HCEC 1CT (cell line): ENCODE data around the gene C1orf141.
"Not testable (repeated sequence)": the region's sequence is repeated elsewhere in the genome, so short reads cannot be mapped to it uniquely, and the experiment has no call there.

Experiments
- DNase-seq: peaks from one replicate; pipeline ENCODE4 v3.0.0-alpha.2; 2017

The C1orf141 gene

DNA sequence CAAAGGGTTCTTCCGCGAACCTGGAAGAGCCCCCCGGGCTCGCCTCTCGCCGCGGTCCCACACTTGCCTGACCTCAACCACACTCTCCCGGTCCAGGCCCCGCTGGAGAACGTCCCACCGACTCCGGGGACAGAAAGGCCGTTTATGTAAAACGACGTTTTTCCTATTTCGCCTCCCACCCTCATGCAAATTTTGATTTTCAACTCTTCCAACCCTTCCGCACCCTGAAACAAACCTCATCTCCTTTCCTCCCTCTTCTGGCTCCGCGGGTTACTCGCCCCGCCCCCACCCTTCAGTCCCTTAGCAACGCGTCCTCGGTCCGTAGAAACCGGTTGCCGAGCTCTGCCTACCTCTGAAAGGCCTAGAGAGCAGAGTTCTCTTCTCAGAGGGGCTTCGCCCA is at the start of gene C1orf141:
C1orf141 (minus strand) TSS at position 276 of the 400 bp plus-strand sequence. CDS start 7,730 bp downstream, outside the sequence.
- no peak for DNase-seq

- DNase-seq = no peak
Observed at GRCh38 chr1:67175530-67176087, 40.8 kb upstream of the C1orf141 start.

- DNase-seq = no peak
Observed at GRCh38 chr1:67174716-67175284, 40.0 kb upstream of the C1orf141 start.

GRCh38 chr1:67173988-67174387 is 39.2 kb upstream of the C1orf141 start:
- DNase-seq = no peak

- no peak for DNase-seq
Observed at GRCh38 chr1:67171978-67172377, 37.2 kb upstream of the C1orf141 start.

DNA sequence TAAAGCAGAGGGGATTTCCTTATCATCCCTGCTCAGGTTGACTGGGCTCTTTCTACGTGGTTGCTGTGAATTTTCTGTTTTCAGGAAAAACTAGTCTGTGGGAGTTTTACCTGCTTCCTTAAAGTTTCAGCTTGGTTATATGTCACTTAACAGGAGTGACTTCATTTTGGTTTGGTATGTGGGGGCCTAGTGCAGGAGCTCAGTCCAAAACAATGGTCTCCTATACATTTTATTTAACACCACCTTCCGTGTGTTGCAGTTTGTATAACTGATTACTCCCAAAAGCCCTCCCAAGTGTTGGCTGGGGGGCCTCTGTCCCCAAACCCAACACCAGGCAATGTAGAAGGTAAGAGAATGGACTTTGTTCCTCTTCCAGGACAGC is 36.8 kb upstream of the C1orf141 start:
- DNase-seq = no peak

DNA sequence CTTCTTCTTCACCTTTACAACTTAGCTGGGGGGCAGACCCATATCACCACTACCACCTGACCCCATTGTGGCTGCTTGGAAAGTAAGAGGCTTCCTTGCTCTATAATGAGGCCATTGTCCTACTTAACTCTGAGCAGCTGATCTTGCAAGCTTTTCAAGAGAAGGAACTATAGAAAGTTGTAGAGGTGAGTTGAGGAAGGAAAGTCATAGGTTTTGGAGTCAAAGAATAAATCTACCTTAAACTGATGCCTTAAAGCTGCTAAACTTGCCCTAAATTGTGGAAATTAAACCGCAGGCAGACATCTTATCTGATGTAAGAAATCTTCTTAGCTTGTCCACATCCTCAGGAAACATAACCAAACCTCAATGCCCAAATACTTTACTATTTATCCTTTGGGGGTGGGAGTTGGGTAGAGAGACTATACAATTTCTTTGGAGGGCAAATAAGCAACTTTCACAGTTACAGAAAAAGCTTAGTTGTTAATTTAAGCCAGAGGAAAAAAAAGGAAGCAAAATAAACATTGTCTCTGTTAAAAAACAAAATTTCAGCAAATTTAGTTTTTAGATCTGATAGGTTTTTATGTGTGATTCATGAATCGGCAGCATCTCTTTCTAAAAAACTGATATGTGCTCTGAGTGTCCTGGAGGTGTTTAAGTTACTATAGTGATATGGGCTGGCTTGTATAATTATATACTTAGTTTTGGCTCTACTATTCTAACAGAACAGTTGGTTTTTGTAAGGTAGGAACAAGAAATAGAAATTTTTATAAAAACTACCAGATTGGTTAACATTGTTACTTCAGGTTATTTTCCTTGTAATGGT is 36.2 kb upstream of the C1orf141 start:
- no peak for DNase-seq

DNA sequence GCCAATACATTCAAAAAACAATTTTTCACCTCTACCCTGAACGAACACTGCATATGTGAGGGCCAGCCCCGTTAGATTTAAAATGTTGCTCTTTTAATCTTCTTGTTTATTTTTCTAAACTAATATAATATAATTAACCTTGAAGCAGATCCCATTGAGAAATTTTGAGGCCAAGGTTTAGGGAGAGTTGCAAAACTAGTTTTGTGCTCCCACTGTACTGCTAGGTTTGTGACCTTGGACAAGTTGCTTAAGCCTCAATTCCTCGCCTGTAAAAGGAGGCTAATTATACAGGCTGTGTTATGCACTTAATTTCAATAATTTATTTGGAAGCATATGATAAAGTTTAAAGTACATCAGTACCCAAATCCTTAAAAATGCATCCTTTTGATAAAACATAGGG is 35.2 kb upstream of the C1orf141 start:
- DNase-seq = no peak

GRCh38 chr1:67169496-67169895 is 34.7 kb upstream of the C1orf141 start:
- DNase-seq = no peak

- no peak for DNase-seq
Observed at GRCh38 chr1:67166196-67166595, 31.4 kb upstream of the C1orf141 start, which contains the start of gene IL23R. Gene IL23R, plus strand, starts transcription at chr1:67166454. Its CDS starts 1,667 bp downstream, at chr1:67168121.

- DNase-seq = no peak
Observed at GRCh38 chr1:67165468-67166041, 30.8 kb upstream of the C1orf141 start.

DNA sequence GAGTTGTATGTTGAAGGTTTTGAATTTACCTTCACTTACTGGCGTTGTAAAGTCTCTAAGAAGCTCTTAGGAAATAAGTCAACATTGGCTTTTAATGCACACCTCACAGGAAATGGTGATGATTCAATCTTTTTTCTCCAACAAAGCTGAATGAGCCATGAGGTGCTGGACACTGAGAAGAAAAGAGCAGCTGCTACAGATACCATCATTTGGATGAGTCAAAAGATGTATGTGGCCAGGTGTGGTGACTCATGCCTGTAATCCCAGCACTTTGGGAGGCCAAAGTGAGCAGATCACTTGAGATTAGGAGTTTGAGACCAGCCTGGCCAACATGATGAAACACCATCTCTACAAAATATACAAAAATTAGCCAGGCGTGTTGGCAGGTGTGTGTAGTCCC is 28.2 kb upstream of the C1orf141 start:
- peak; percentile 42 for DNase-seq

DNA sequence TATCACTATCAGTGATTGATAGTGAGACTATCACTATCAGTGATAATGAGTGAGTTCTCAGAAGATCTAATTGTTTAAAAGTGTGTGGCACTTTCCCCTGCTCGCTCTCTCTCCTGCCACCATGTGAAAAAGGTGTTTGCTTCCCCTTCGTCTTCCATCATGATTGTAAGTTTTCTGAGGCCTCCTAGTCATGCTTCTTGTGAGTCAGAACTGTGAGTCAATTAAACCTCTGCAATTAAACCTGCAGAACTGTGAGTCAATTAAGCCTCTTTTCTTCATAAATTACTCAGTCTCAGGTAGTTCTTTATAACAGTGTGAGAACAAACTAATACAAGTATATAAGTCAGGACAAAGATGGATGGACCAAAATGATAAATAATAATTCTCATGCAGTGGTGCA is 24.5 kb upstream of the C1orf141 start:
- DNase-seq = no peak

- DNase-seq = no peak
Observed at GRCh38 chr1:67158401-67158800, 23.6 kb upstream of the C1orf141 start.

GRCh38 chr1:67150931-67151330 is 16.2 kb upstream of the C1orf141 start:
- DNase-seq = no peak

GRCh38 chr1:67149179-67149770 is 14.5 kb upstream of the C1orf141 start:
- DNase-seq = peak; percentile 84

- DNase-seq = peak; percentile 39
Observed at GRCh38 chr1:67148516-67149178, 13.9 kb upstream of the C1orf141 start.

DNA sequence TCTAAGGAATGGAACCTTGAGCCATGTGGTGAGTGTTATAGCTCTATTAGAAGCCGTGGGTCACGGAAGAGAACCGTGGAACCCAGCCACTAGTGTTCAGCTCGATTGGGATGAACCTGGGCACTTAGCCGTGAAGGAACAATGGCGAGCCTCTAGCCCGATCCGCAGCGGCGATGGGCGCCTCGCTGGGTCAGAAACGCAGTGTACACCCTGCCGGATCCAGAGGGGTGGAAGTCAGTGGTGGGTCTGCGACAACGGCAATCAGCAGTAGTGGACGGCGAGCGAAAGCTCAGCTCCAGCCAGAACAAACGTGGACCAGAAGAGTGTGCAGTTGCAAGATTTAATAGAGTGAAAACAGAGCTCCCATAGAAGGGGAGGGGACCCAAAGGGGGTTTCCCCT is 13.2 kb upstream of the C1orf141 start:
- DNase-seq = not testable (repeated sequence)

- DNase-seq = no peak
Observed at GRCh38 chr1:67146539-67146938, 11.8 kb upstream of the C1orf141 start.

- no peak for DNase-seq
Observed at GRCh38 chr1:67146101-67146500, 11.3 kb upstream of the C1orf141 start.

DNA sequence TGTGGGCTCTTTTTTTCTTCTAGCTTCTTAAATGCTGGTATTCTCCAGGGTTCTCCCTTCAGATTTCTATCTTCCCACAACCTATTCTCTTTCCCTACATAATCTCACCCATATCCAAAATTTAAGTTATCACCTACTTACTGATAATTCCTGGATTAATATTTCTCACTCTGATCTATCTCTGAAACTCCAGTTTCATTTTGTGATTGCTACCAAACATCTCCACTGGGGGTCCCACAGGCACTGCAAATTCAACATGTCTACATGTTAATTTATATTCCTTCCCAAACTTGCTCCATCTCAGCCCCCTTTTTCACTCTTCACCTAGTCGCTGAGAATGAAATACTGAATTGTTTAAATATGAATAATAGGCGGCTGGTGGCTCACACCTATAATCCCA is 9.9 kb upstream of the C1orf141 start:
- no peak for DNase-seq

GRCh38 chr1:67143966-67144365 is 9.2 kb upstream of the C1orf141 start:
- DNase-seq = no peak

- DNase-seq = no peak
Observed at GRCh38 chr1:67142931-67143330, 8.2 kb upstream of the C1orf141 start.
